CD14-positive monocyte (primary cell): ENCODE data around the gene TIAM2. TPM values are rescaled to one million over a fixed set of nuclear protein-coding genes. Genes with fewer than 3 reads are reported as not detected.

Source experiments
- DNase-seq, 3 donors: peaks; one replicate each; pipeline ENCODE4 v3.0.0-alpha.2; 2011 to 2022
- H2AFZ ChIP-seq: 2 replicates; pipeline ENCODE4 v1.6.0; 2012; ENCODE audit warnings: mild to moderate bottlenecking, low read depth, low read length, inconsistent platforms; ENCODE audit not compliant: insufficient read depth, poor library complexity, severe bottlenecking
- H3K27ac ChIP-seq, 2 donors: 1 replicate in 1 of 2; 2 replicates in 1 of 2; pipeline ENCODE4 v1.5.1; 2012 to 2013; ENCODE audit warnings: low read length in 2 of 2, control low read depth in 1 of 2, inconsistent platforms in 1 of 2, low read depth in 1 of 2, mild to moderate bottlenecking in 1 of 2
- H3K27me3 ChIP-seq, 2 donors: one replicate each; pipeline versions ENCODE4 v1.6.0 to v1.6.1; 2011 to 2013; ENCODE audit warnings: low read length in 2 of 2; ENCODE audit not compliant: control insufficient read depth in 2 of 2, insufficient read depth in 2 of 2
- H3K36me3 ChIP-seq, 2 donors: replicated peaks in 1 of 2; 1 replicate in 1 of 2; 2 replicates in 1 of 2; pipeline versions ENCODE4 v1.5.1 to v1.6.1; 2012 to 2013; ENCODE audit warnings: low read length in 2 of 2, control low read depth in 1 of 2, inconsistent platforms in 1 of 2, mild to moderate bottlenecking in 1 of 2; ENCODE audit not compliant: insufficient read depth in 2 of 2, control insufficient read depth in 1 of 2
- H3K4me1 ChIP-seq, 2 donors: 1 replicate in 1 of 2; 2 replicates in 1 of 2; pipeline versions ENCODE4 v1.5.1 to v1.6.1; 2012 to 2013; ENCODE audit warnings: low read length in 2 of 2, control low read depth in 1 of 2, inconsistent platforms in 1 of 2, mild to moderate bottlenecking in 1 of 2, moderate library complexity in 1 of 2; ENCODE audit not compliant: insufficient read depth in 2 of 2, control insufficient read depth in 1 of 2
- H3K4me2 ChIP-seq: replicated peaks from 2 replicates; pipeline ENCODE3; 2012; ENCODE audit warnings: low read length, moderate library complexity, mild to moderate bottlenecking; ENCODE audit not compliant: poor library complexity, severe bottlenecking; ENCODE audit errors: extremely low read depth
- H3K4me3 ChIP-seq, 3 experiments: fragments of 200-600 bp in 1 of 3; sonication (generic) in 1 of 3; replicated peaks in 1 of 3; 1 replicate in 2 of 3; 2 replicates in 1 of 3; pipeline ENCODE4 v1.5.1; 2011 to 2013; ENCODE audit warnings: low read length in 3 of 3, mild to moderate bottlenecking in 3 of 3, control low read depth in 2 of 3, low read depth in 2 of 3, inconsistent platforms in 1 of 3, moderate library complexity in 1 of 3
- H3K79me2 ChIP-seq: 2 replicates; pipeline ENCODE4 v1.6.0; 2012; ENCODE audit warnings: mild to moderate bottlenecking, control low read depth, inconsistent platforms, low read length, moderate library complexity; ENCODE audit not compliant: insufficient read depth
- H3K9ac ChIP-seq: 2 replicates; pipeline ENCODE4 v1.6.0; 2017; ENCODE audit warnings: low read length, mild to moderate bottlenecking; ENCODE audit not compliant: insufficient read depth, poor library complexity, severe bottlenecking
- H3K9me3 ChIP-seq, 2 donors: replicated peaks in 1 of 2; 1 replicate in 1 of 2; 2 replicates in 1 of 2; pipeline versions ENCODE4 v1.5.1 to v1.6.1; 2012 to 2013; ENCODE audit warnings: low read length in 2 of 2, control low read depth in 1 of 2; ENCODE audit not compliant: control insufficient read depth in 1 of 2, insufficient read depth in 1 of 2
- H4K20me1 ChIP-seq: 2 replicates; pipeline ENCODE4 v1.6.0; 2012; ENCODE audit warnings: mild to moderate bottlenecking, low read length, control low read depth, moderate library complexity; ENCODE audit not compliant: insufficient read depth
- H3K27ac Mint-ChIP-seq, 7 donors: one replicate each; pipeline ENCODE4 v1.8.0; 2020; ENCODE audit warnings: mild to moderate bottlenecking in 7 of 7, mixed read lengths in 7 of 7, moderate library complexity in 6 of 7, inconsistent platforms in 2 of 7
- H3K27me3 Mint-ChIP-seq, 3 donors: one replicate each; pipeline ENCODE4 v1.8.0; 2021 to 2022; ENCODE audit warnings: low read depth in 3 of 3, mild to moderate bottlenecking in 3 of 3, mixed read lengths in 3 of 3, moderate library complexity in 3 of 3, inconsistent platforms in 1 of 3
- H3K36me3 Mint-ChIP-seq, 2 donors: one replicate each; pipeline ENCODE4 v1.8.0; 2020; ENCODE audit warnings: mixed read lengths in 2 of 2, inconsistent platforms in 1 of 2, mild to moderate bottlenecking in 1 of 2
- H3K4me1 Mint-ChIP-seq: one replicate; pipeline ENCODE4 v1.8.0; 2020; ENCODE audit warnings: mild to moderate bottlenecking, mixed read lengths
- H3K4me3 Mint-ChIP-seq, 2 donors: one replicate each; pipeline ENCODE4 v1.8.0; 2020; ENCODE audit warnings: mild to moderate bottlenecking in 2 of 2, mixed read lengths in 2 of 2, moderate library complexity in 1 of 2
- H3K9me3 Mint-ChIP-seq, 7 donors: one replicate each; pipeline ENCODE4 v1.8.0; 2020 to 2022; ENCODE audit warnings: mixed read lengths in 7 of 7, mild to moderate bottlenecking in 6 of 7, moderate library complexity in 6 of 7, inconsistent platforms in 2 of 7
- WGBS: methylation state at CpG from one replicate; pipeline ENCODE4 v1.1.5; 2013; ENCODE audit warnings: missing lambda C conversion rate; ENCODE audit not compliant: insufficient coverage; 5-methylcytosine and 5-hydroxymethylcytosine counted together
- intact Hi-C, 2 donors: fragments of 100-400 bp; cut with micrococcal nuclease; formaldehyde crosslinking; loops; one replicate each; pipeline versions ENCODE4 v1.15.0 to v1.15.1; 2023
- polyA plus RNA-seq, 3 donors: library from polyadenylated mRNA; depleted of rRNA in 1 of 3; unstranded in 2 of 3; stranded (reverse) in 1 of 3; fragments of 300-500 nt in 2 of 3; fragments of >200 nt in 1 of 3; fragmentation: Illumina TruSeq in 2 of 3; gene quantifications; 1 replicate in 2 of 3; 2 replicates in 1 of 3; pipeline ENCODE4 v1.2.3, GENCODE V29; 2012 to 2021
- TF ChIP-seq, protein P1 (sequence below): fragments of 200-600 bp; IDR thresholded peaks from one replicate; pipeline ENCODE4 v1.8.0; 2022; ENCODE audit warnings: antibody characterized with exemption, mild to moderate bottlenecking

The TIAM2 gene
- polyA plus RNA-seq, 3 donors: 0.25 to 4.2 (median 0.67) TPM

DNA sequence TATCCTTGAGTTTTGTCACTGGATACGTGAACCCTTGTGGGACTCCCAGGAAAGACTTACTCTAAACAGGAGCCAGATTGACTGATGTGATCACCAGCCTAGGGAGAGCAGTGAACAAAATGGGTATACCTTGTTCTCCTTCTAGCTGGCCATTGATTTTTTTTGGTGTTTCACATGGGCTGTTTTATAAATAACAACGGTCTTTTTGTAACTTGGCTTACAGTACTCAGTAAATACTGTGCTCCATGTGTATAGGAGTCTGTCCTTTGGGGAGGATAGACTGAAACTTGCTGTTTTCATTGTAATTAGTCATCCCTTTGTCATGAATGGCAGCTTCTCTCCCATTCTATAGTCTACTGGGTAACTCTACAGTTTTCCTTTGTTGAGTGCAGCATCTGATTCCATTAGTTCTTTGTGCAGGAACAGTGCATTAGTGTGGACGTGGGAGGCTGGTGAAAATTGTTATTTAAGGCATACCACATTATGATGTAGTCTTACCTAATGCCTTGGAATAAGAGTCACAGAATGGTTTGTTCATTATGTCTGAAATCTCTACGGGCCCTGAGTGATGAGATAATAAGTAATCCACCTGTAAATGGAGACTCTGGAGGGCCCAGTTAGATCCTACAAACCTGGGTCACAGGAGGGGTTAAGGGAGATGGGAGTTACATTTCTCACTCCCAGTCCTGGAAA lies 89.5 kb downstream of the TIAM2 start:
- DNase-seq: no peak
- no peak overlapping the region for H3K9ac ChIP-seq
- intact Hi-C loops: no loop called here
- no peaks in the 10 kb centered on the region for H4K20me1 ChIP-seq
- H3K9me3 Mint-ChIP-seq: peaks cover 0 to 2% (median 0%) of the 10 kb centered on the region in 7 donors
- no peak overlapping the region for H3K4me3 Mint-ChIP-seq
- no peaks in the 10 kb centered on the region for H3K36me3 Mint-ChIP-seq
- no peaks in the 10 kb centered on the region for H3K4me1 ChIP-seq
- 86% methylated on average over 1 of the region's 4 CpGs for WGBS
- no peak overlapping the region for H3K27ac Mint-ChIP-seq
- H3K9me3 ChIP-seq: no peaks in the 10 kb centered on the region
- no peak overlapping the region for H2AFZ ChIP-seq
- TF ChIP-seq, protein P1, sequence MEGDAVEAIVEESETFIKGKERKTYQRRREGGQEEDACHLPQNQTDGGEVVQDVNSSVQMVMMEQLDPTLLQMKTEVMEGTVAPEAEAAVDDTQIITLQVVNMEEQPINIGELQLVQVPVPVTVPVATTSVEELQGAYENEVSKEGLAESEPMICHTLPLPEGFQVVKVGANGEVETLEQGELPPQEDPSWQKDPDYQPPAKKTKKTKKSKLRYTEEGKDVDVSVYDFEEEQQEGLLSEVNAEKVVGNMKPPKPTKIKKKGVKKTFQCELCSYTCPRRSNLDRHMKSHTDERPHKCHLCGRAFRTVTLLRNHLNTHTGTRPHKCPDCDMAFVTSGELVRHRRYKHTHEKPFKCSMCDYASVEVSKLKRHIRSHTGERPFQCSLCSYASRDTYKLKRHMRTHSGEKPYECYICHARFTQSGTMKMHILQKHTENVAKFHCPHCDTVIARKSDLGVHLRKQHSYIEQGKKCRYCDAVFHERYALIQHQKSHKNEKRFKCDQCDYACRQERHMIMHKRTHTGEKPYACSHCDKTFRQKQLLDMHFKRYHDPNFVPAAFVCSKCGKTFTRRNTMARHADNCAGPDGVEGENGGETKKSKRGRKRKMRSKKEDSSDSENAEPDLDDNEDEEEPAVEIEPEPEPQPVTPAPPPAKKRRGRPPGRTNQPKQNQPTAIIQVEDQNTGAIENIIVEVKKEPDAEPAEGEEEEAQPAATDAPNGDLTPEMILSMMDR: no peak
- no peaks in the 10 kb centered on the region for H3K36me3 ChIP-seq
- no peak overlapping the region for H3K4me3 ChIP-seq
- H3K27me3 ChIP-seq: no peaks in the 10 kb centered on the region
- no peak overlapping the region for H3K27ac ChIP-seq
- H3K27me3 Mint-ChIP-seq: peaks cover 0 to 6% (median 2%) of the 10 kb centered on the region in 3 donors
- H3K4me2 ChIP-seq: no peak overlapping the region
- peaks cover 14% of the 10 kb centered on the region for H3K4me1 Mint-ChIP-seq
- no peaks in the 10 kb centered on the region for H3K79me2 ChIP-seq

DNA sequence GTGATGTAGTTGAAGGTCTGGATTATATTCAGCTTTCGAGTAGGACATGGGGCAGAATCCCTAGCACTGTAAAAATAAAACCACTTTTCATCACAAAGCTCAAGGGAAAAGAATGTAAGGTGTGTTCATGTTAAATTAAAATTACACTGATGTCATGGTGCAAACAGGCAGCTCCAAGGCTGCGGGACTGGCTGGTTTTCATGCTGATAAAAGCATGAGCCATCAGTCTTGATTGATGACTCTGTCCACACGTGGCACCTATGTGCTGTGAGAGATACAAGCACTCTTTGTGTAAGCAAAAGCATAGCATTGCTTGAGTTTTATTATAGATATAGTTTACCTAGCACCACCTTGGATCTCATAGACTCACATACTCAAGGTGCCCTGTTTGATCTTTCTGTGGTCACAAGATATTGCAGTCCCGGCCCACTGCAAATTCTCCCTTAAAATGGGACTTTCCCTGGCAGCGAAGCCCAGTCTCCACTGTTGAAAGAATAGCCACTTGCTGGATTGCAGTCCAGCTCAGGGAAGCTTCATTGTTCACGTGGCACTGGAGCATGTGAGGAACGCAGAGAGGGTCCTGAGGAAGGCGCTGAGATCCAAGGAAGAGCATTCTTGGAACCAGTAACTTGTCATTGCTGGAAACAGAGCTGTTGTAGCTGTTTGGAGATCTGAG lies 90.6 kb downstream of the TIAM2 start:
- no peak overlapping the region for H3K4me2 ChIP-seq
- peak overlapping the region in 1 of 7 donors; percentile 6 for H3K27ac Mint-ChIP-seq
- no peak overlapping the region for H2AFZ ChIP-seq
- H3K4me3 ChIP-seq: no peak overlapping the region
- H3K36me3 ChIP-seq: no peaks in the 10 kb centered on the region
- no peaks in the 10 kb centered on the region for H3K27me3 ChIP-seq
- TF ChIP-seq, protein P1: no peak
- H3K9me3 ChIP-seq: no peaks in the 10 kb centered on the region
- H3K27ac ChIP-seq: no peak overlapping the region
- 95% methylated on average over 6 of the region's 8 CpGs for WGBS
- H3K4me1 ChIP-seq: no peaks in the 10 kb centered on the region
- DNase-seq: no peak
- H3K79me2 ChIP-seq: no peaks in the 10 kb centered on the region
- H3K4me1 Mint-ChIP-seq: peaks cover 3% of the 10 kb centered on the region
- intact Hi-C loops: no loop called here
- no peak overlapping the region for H3K9ac ChIP-seq
- no peak overlapping the region for H3K4me3 Mint-ChIP-seq
- no peaks in the 10 kb centered on the region for H3K36me3 Mint-ChIP-seq
- H3K27me3 Mint-ChIP-seq: peaks cover 0 to 8% (median 2%) of the 10 kb centered on the region in 3 donors
- peaks cover 0 to 1% (median 0%) of the 10 kb centered on the region in 7 donors for H3K9me3 Mint-ChIP-seq
- H4K20me1 ChIP-seq: no peaks in the 10 kb centered on the region
